DMS 273 (cell line): ENCODE results near the gene ZNF649.
"Not testable (repeated sequence)": the region's sequence is repeated elsewhere in the genome, so short reads cannot be mapped to it uniquely, and the experiment has no call there.

Source experiments
- DNase-seq: peaks from one replicate; lab custom pipeline; 2025; ENCODE audit not compliant: unreplicated experiment; lab: John Stamatoyannopoulos, UW

The ZNF649 gene

GRCh38 chr19:51904331-51905165 is at the start of gene ZNF649:
ZNF649 (minus strand) TSS chr19:51905017; CDS start chr19:51900107, 4,910 bp downstream.
- peak; percentile 96 for DNase-seq

DNA sequence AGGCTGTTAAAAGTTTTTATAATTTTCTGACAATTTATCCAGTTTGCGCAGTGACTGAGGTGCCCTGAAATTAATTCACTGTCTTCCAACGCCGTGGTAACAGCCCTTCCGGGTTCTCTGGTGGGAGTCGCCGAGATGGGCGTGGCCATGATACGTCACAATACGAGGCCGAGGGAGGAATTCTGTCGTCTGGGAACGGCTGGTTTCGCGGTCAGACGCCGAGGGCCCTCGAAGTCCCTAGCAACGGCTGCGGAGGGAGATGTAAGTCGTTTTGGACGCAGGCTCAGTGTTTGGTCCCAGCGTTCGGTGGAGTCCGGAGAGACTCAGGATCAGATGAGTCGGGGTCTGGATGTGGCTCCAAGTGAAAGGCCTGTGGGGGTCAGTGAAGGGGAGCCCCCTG is 44.2 kb upstream of the ZNF649 start:
- no peak for DNase-seq

DNA sequence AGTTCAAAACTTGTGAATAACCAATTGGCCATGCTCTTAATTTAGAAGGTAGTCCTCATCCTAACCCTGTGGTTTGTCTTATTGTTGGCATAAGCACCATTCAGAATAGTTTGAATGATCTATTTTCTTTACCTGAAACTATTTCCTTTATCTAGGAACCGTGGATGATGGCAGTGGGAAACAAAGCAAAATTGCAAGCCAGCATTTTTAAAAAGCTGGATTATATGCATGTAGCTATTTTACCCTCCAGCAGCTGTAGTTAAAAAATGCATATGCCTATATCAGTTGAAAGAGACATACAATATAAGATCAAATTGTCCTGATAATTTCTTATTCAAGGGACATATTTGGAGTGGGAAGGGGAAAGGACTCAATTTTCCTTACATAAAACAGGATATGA is 41.8 kb upstream of the ZNF649 start:
- DNase-seq = no peak

DNA sequence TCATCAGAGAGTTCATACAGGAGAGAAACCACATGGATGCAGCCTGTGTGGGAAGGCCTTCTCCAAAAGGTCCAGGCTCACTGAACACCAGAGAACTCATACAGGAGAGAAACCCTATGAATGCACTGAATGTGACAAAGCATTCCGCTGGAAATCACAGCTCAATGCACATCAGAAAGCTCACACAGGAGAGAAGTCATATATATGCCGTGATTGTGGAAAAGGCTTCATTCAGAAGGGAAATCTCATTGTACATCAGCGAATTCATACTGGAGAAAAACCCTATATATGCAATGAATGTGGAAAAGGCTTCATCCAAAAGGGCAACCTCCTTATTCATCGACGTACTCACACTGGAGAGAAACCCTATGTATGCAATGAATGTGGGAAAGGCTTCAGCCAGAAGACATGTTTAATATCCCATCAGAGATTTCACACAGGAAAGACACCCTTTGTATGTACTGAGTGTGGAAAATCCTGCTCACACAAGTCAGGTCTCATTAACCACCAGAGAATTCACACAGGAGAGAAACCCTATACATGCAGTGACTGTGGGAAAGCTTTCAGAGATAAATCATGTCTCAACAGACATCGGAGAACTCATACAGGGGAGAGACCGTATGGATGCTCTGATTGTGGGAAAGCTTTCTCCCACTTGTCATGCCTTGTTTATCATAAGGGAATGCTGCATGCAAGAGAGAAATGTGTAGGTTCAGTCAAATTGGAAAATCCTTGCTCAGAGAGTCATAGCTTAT is 40.2 kb upstream of the ZNF649 start:
- no peak for DNase-seq

- DNase-seq = no peak
Measured at GRCh38 chr19:51938936-51939335, 34.1 kb upstream of the ZNF649 start.

DNA sequence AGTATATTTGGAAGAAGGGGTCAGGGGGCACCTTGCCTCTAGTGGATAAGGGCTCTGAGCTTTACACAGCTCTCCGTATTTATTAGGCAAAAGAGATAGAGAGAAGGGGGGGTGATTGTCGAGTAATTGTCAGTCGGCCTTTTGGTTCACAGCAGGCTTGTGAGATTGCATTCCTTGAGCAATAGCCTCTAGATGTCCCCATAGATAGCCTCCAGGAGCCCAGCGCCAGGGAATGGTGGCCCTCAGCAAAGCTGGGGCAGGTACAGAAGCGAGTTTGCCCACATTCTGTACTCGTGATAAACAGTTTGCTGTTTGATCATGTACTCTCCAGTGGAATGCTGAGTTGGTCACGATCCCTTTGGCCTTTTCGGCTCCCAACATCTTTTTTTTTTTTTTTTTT is 27.1 kb upstream of the ZNF649 start:
- DNase-seq = no peak

GRCh38 chr19:51927859-51928258 is 23.0 kb upstream of the ZNF649 start:
- DNase-seq = no peak

GRCh38 chr19:51926784-51927741 is 22.2 kb upstream of the ZNF649 start, which contains the start of gene ZNF613:
ZNF613 (plus strand) TSS chr19:51927472; CDS start chr19:51936221, 8,749 bp downstream.
- peak; percentile 94 for DNase-seq

- no peak for DNase-seq
Measured at GRCh38 chr19:51926426-51926783, 21.6 kb upstream of the ZNF649 start.

DNA sequence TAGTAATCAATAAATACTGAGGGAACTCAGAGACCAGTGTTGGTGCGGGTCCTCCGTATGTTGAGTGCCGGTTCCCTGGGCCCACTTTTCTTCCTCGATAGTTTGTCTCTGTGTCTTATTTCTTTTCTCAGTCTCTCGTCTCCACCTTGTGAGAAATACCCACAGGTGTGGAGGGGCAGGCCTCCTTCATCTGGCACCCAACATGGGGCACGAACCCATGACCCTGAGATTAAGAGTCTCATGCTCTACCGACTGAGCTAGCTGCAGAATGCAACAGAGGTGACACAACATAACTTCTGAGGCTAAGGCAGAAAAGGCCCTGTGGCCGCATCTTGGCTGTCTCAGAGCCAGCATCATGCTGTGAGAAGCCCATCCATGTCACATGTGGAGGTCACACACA is 17.1 kb upstream of the ZNF649 start:
- DNase-seq = no peak

GRCh38 chr19:51919606-51920005 is 14.8 kb upstream of the ZNF649 start:
- DNase-seq = no peak

DNA sequence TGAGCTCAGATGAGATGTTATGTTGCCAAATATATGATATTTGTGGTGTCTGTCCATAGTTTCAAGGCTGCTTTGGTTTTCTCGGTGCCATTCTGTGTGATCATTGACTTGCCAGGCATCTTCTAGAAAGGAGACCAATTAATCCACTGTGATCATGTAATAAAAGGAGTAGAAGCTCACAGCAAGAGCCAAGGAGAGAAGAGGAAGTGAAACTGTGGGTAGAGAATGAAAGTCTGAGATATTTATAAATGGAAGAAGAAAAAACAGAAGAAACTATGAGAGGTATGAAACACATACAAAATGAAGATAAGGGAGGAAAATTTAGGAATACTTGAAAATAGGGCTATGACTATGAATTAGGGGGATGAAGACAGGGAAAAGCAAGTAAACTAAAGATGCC is 11.3 kb upstream of the ZNF649 start:
- no peak for DNase-seq

DNA sequence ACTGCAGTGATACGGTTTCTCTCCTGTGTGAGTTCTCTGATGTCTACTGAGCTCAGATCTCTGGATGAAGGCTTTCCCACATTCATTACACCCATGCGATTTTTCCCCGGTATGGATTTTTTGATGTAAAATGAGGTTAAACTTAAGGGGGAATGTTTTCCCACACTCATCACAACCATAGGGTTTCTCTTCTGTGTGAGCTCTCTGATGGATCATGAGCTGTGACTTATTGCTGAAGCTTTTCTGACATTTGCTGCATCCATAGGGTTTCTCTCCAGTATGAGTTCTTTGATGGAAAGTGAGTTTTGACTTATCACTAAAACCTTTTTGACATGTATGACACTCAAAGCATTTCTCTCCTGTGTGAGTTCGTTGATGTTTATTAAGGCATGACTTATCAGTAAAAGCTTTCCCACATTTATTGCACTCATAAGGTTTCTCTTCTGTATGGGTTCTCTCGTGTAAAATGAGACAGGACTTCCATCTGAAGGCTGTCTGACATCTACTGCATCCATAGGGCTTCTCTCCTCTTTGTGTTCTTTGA is 10.6 kb upstream of the ZNF649 start:
- no peak for DNase-seq

- not testable (repeated sequence) for DNase-seq
Measured at GRCh38 chr19:51907981-51908380, 3.2 kb upstream of the ZNF649 start.

- DNase-seq = not testable (repeated sequence)
Measured at GRCh38 chr19:51906108-51906507, 1.3 kb upstream of the ZNF649 start.

- DNase-seq = not testable (repeated sequence)
Measured at GRCh38 chr19:51905639-51906038, 822 bp upstream of the ZNF649 start.

DNA sequence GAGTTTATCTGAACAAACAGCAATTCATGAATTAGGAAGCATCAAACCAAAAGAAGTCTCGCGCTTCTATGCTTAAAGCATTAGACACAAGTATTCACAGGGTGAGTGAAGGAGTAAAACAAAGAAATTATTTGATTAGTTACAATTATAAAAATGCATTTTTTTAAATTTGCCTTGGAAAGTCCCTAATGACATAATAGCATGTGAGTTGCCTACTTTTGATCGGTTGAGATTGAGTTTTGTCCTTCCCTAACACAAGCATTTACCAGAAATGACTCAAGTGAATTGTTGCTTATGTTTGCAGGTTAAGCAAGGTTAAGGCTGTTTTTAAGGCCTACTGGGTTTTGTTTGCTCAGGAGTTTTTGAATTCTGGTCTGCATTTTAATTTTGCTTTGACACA is 389 bp upstream of the ZNF649 start:
- DNase-seq = no peak

DNA sequence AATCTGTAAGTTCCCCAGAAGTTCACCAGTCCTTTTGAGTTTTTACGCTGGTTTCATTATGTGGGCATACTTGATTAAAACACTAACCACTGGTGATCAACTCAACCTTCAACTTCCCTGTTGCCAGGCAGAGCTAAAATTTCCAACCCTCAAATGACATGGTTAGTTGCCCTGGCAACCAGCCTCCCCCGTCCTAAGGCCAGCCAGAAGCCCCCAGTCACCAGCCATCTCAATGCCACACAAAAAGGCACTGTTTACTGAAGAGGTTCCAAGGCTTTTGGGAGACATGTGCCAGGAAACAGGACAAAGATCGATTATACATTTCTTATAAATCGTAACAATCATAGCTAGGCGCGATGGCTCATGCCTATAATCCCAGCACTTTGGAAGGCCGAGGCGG is 1.6 kb downstream of the ZNF649 start:
- peak; percentile 8 for DNase-seq

GRCh38 chr19:51901860-51902259 is 3.0 kb downstream of the ZNF649 start:
- no peak for DNase-seq

- DNase-seq = no peak
Measured at GRCh38 chr19:51891193-51891747, 13.5 kb downstream of the ZNF649 start.
